Measurements from ENCODE around the gene CDK4.
A peak's percentile ranks its signal among the peaks of the same experiment; 100 is the strongest.

The CDK4 gene

GRCh38 chr12:57746025-57746424 lies 6.1 kb downstream of the CDK4 start:
- DNase-seq = no peak
- Histone ChIP-seq H2BK120ac (ENCODE audit: low read depth, low read length) (no peak overlapping the region), H3K4me2 (ENCODE audit: low read length) (no peak overlapping the region), H2BK15ac (replicated peaks; ENCODE audit: low read depth) (no peak overlapping the region), H3K18ac (ENCODE audit: low read length) (no peak overlapping the region), H3K4me1 (ENCODE audit: control insufficient read depth, low read depth, low read length) (peaks cover 4% of the 10 kb centered on the region), H3K27me3 (ENCODE audit: insufficient read depth, low read length, poor library complexity) (no peaks in the 10 kb centered on the region), H2BK5ac (ENCODE audit: low read length) (no peak overlapping the region), H3K4me3 (ENCODE audit: low read length) (no peak overlapping the region), H3K9ac (ENCODE audit: low read length) (no peak overlapping the region), H4K8ac (ENCODE audit: low read depth, low read length) (no peak overlapping the region), H3K27ac (ENCODE audit: low read depth, low read length) (no peak overlapping the region), H3K56ac (ENCODE audit: low read length) (no peak overlapping the region), H2AK5ac (ENCODE audit: low read length) (no peak overlapping the region), H3K36me3 (ENCODE audit: control insufficient read depth, insufficient read depth, low read length) (peaks cover 5% of the 10 kb centered on the region), H3K79me2 (ENCODE audit: control insufficient read depth, insufficient read depth, low read length) (peaks cover 8% of the 10 kb centered on the region), H4K5ac (ENCODE audit: low read length) (no peak overlapping the region), H3K23ac (ENCODE audit: low read length) (no peak overlapping the region), H3K79me1 (ENCODE audit: low read length) (peaks cover 8% of the 10 kb centered on the region), H3K4ac (ENCODE audit: low read depth, low read length) (no peak overlapping the region)
- WGBS (ENCODE audit: extremely low coverage, insufficient coverage, low lambda C conversion rate) = no CpG with 5 or more reads among the region's 3 CpGs

DNA sequence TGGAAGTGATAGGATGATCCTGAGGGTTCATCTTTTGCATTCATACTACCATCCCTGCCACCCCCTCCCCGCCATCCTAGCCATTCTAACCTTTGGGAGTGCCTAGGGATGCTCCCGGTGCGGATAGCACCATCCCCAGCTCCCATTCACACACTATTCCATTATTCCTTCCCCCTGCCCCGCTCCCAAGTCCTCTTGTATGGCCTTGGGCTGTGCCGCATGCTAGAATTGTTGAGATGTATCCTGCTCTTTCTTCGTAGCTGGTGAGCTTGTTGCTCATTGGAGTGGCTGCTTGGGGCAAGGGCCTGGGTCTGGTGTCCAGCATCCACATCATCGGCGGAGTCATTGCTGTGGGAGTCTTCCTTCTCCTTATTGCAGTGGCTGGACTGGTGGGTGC lies 6.6 kb downstream of the CDK4 start:
- Histone ChIP-seq H3K79me2 (ENCODE audit: control insufficient read depth, insufficient read depth, low read length) (peaks cover 3% of the 10 kb centered on the region), H3K23ac (ENCODE audit: low read length) (no peak overlapping the region), H3K56ac (ENCODE audit: low read length) (peak overlapping the region; percentile 94), H4K8ac (ENCODE audit: low read depth, low read length) (no peak overlapping the region), H3K4me1 (ENCODE audit: control insufficient read depth, low read depth, low read length) (no peaks in the 10 kb centered on the region), H3K4me3 (ENCODE audit: low read length) (peak overlapping the region; percentile 89), H3K4me2 (ENCODE audit: low read length) (peak overlapping the region; percentile 84), H2BK15ac (replicated peaks; ENCODE audit: low read depth) (no peak overlapping the region), H3K4ac (ENCODE audit: low read depth, low read length) (no peak overlapping the region), H3K27ac (ENCODE audit: low read depth, low read length) (no peak overlapping the region), H3K18ac (ENCODE audit: low read length) (no peak overlapping the region), H3K79me1 (ENCODE audit: low read length) (peaks cover 2% of the 10 kb centered on the region), H4K5ac (ENCODE audit: low read length) (no peak overlapping the region), H2BK120ac (ENCODE audit: low read depth, low read length) (no peak overlapping the region), H3K36me3 (ENCODE audit: control insufficient read depth, insufficient read depth, low read length) (peaks cover 5% of the 10 kb centered on the region), H3K9ac (ENCODE audit: low read length) (peak overlapping the region; percentile 83), H3K27me3 (ENCODE audit: insufficient read depth, low read length, poor library complexity) (peaks cover 5% of the 10 kb centered on the region), H2BK5ac (ENCODE audit: low read length) (no peak overlapping the region), H2AK5ac (ENCODE audit: low read length) (no peak overlapping the region)
- no CpG with 5 or more reads among the region's 8 CpGs for WGBS (ENCODE audit: extremely low coverage, insufficient coverage, low lambda C conversion rate)
- peak; percentile 42 for DNase-seq

GRCh38 chr12:57744777-57745484 lies 7.2 kb downstream of the CDK4 start, which contains the start of gene TSPAN31:
TSS of gene TSPAN31 (plus strand) at chr12:57745039. CDS start at chr12:57745155, 116 bp downstream.
- peak within 1 kb of the TSS; percentile 94 for H2BK5ac ChIP-seq (ENCODE audit: low read length)
- peak within 1 kb of the TSS; percentile 89 for H3K4me3 ChIP-seq (ENCODE audit: low read length)
- H3K79me1 ChIP-seq (ENCODE audit: low read length) = no peaks in the 10 kb centered on the region
- no peak within 1 kb of the TSS for H2BK120ac ChIP-seq (ENCODE audit: low read depth, low read length)
- peak within 1 kb of the TSS; percentile 94 for H3K56ac ChIP-seq (ENCODE audit: low read length)
- H4K5ac ChIP-seq (ENCODE audit: low read length) = no peak within 1 kb of the TSS
- H3K4me1 ChIP-seq (ENCODE audit: control insufficient read depth, low read depth, low read length) = no peaks in the 10 kb centered on the region
- peak within 1 kb of the TSS; percentile 94 for H3K18ac ChIP-seq (ENCODE audit: low read length)
- H3K23ac ChIP-seq (ENCODE audit: low read length) = no peak within 1 kb of the TSS
- peak within 1 kb of the TSS; percentile 69 for H3K27ac ChIP-seq (ENCODE audit: low read depth, low read length)
- no peak within 1 kb of the TSS for H2AK5ac ChIP-seq (ENCODE audit: low read length)
- H2BK15ac ChIP-seq (replicated peaks; ENCODE audit: low read depth) = no peak within 1 kb of the TSS
- no CpG with 5 or more reads among the region's 29 CpGs for WGBS (ENCODE audit: extremely low coverage, insufficient coverage, low lambda C conversion rate)
- peak within 1 kb of the TSS; percentile 84 for H3K4me2 ChIP-seq (ENCODE audit: low read length)
- peak; percentile 98 for DNase-seq
- H3K4ac ChIP-seq (ENCODE audit: low read depth, low read length) = peak within 1 kb of the TSS; percentile 96
- peak within 1 kb of the TSS; percentile 83 for H3K9ac ChIP-seq (ENCODE audit: low read length)
- H4K8ac ChIP-seq (ENCODE audit: low read depth, low read length) = peak within 1 kb of the TSS; percentile 93
- no peaks in the 10 kb centered on the region for H3K79me2 ChIP-seq (ENCODE audit: control insufficient read depth, insufficient read depth, low read length)
- H3K36me3 ChIP-seq (ENCODE audit: control insufficient read depth, insufficient read depth, low read length) = peaks cover 5% of the 10 kb centered on the region
- peaks cover 10% of the 10 kb centered on the region for H3K27me3 ChIP-seq (ENCODE audit: insufficient read depth, low read length, poor library complexity)

- Histone ChIP-seq H3K23ac (ENCODE audit: low read length) (no peak overlapping the region), H3K56ac (ENCODE audit: low read length) (peak overlapping the region; percentile 73), H3K4ac (ENCODE audit: low read depth, low read length) (no peak overlapping the region), H3K4me1 (ENCODE audit: control insufficient read depth, low read depth, low read length) (no peaks in the 10 kb centered on the region), H3K9ac (ENCODE audit: low read length) (peak overlapping the region; percentile 46), H4K5ac (ENCODE audit: low read length) (no peak overlapping the region), H3K18ac (ENCODE audit: low read length) (peak overlapping the region; percentile 35), H3K27ac (ENCODE audit: low read depth, low read length) (no peak overlapping the region), H2AK5ac (ENCODE audit: low read length) (no peak overlapping the region), H2BK15ac (replicated peaks; ENCODE audit: low read depth) (no peak overlapping the region), H2BK120ac (ENCODE audit: low read depth, low read length) (no peak overlapping the region), H4K8ac (ENCODE audit: low read depth, low read length) (no peak overlapping the region), H3K36me3 (ENCODE audit: control insufficient read depth, insufficient read depth, low read length) (peaks cover 5% of the 10 kb centered on the region), H2BK5ac (ENCODE audit: low read length) (no peak overlapping the region), H3K79me1 (ENCODE audit: low read length) (no peaks in the 10 kb centered on the region), H3K27me3 (ENCODE audit: insufficient read depth, low read length, poor library complexity) (peaks cover 17% of the 10 kb centered on the region), H3K4me2 (ENCODE audit: low read length) (peak overlapping the region; percentile 36), H3K4me3 (ENCODE audit: low read length) (peak overlapping the region; percentile 28), H3K79me2 (ENCODE audit: control insufficient read depth, insufficient read depth, low read length) (no peaks in the 10 kb centered on the region)
- no peak for DNase-seq
- WGBS (ENCODE audit: extremely low coverage, insufficient coverage, low lambda C conversion rate) = no CpG with 5 or more reads among the region's 21 CpGs
Measured at GRCh38 chr12:57744194-57744776, 7.8 kb downstream of the CDK4 start.

DNA sequence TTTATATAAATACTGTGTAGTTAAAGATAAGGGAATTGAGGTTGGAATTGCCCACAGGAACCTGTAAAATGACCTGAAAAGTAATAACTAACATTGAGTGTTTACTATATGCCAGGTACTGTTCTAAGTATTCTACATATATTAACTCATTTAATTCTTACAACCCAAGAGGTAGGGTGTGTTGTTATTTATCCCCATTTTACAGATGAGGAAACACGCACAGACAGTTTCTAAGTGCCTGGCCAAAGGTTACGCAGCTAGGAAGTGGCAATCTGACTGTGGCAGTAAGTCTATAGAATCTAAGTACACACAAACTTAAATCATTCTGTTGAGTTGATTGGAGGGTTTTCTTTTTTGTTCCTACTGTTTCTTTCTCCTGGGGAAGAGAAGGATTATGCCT lies 8.3 kb downstream of the CDK4 start:
- Histone ChIP-seq H2AK5ac (ENCODE audit: low read length) (no peak overlapping the region), H3K9ac (ENCODE audit: low read length) (no peak overlapping the region), H3K27me3 (ENCODE audit: insufficient read depth, low read length, poor library complexity) (peaks cover 19% of the 10 kb centered on the region), H2BK120ac (ENCODE audit: low read depth, low read length) (no peak overlapping the region), H4K5ac (ENCODE audit: low read length) (no peak overlapping the region), H3K4me3 (ENCODE audit: low read length) (no peak overlapping the region), H3K36me3 (ENCODE audit: control insufficient read depth, insufficient read depth, low read length) (peaks cover 5% of the 10 kb centered on the region), H2BK5ac (ENCODE audit: low read length) (no peak overlapping the region), H3K18ac (ENCODE audit: low read length) (no peak overlapping the region), H2BK15ac (replicated peaks; ENCODE audit: low read depth) (no peak overlapping the region), H3K79me2 (ENCODE audit: control insufficient read depth, insufficient read depth, low read length) (no peaks in the 10 kb centered on the region), H3K4me1 (ENCODE audit: control insufficient read depth, low read depth, low read length) (no peaks in the 10 kb centered on the region), H3K4me2 (ENCODE audit: low read length) (no peak overlapping the region), H4K8ac (ENCODE audit: low read depth, low read length) (no peak overlapping the region), H3K23ac (ENCODE audit: low read length) (no peak overlapping the region), H3K79me1 (ENCODE audit: low read length) (no peaks in the 10 kb centered on the region), H3K27ac (ENCODE audit: low read depth, low read length) (no peak overlapping the region), H3K56ac (ENCODE audit: low read length) (no peak overlapping the region), H3K4ac (ENCODE audit: low read depth, low read length) (no peak overlapping the region)
- DNase-seq = no peak
- no CpG with 5 or more reads among the region's 2 CpGs for WGBS (ENCODE audit: extremely low coverage, insufficient coverage, low lambda C conversion rate)

Data from mesendoderm (in vitro differentiated cells).